GM18507 (cell line): ENCODE data around the gene ATP13A1.

Experiments used
- DNase-seq: peaks from one replicate; pipeline ENCODE4 v3.0.0; 2011; ENCODE audit warnings: low read depth; ENCODE audit not compliant: insufficient read length; ENCODE audit errors: extremely low spot score
- FAIRE-seq: peaks from 2 replicates; lab custom pipeline; 2011; peaks lifted over from hg19 to GRCh38; lab: Jason Lieb, UNC

The ATP13A1 gene

DNA sequence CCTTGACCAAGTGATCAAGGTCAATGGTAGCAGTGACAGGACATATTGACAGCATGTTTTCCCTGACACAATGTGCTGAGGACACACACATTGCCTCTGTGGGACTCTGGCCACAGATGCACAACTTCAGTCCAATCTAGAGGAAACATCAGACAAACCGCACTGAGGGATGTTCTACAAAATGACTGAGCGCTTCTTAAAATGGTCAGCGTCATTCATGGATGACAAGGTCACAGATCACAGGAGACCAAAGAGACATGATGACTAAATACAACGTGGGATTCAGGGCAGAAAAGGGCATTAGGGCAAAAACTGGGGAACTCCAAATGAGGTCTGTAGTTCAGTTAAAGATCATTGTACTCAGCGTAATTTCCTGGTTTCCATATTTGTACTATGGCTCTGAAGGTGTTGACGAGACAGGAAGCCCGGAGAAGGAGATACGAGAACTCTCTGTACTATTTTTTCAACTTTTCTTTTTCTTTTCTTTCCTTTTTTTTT, 65.6 kb downstream of the ATP13A1 start:
- peak; percentile 98 for FAIRE-seq
- peak; percentile 53 for DNase-seq
